Bronchial smooth muscle cell (primary cell): ENCODE data around the gene ABCB11. TPM values are rescaled to one million over a fixed set of nuclear protein-coding genes. Genes with fewer than 3 reads are reported as not detected.

ENCODE experiments used
- total RNA-seq: library from RNA; depleted of rRNA; stranded (reverse); fragments of >200 nt; gene quantifications from 2 replicates; pipeline ENCODE4 v1.2.1, GENCODE V29; 2014

ABCB11 gene
- under 0.01 and 0.26 TPM in 2 replicates for total RNA-seq

GRCh38 chr2:169031202-169031601, at the start of gene ABCB11:
ABCB11 (minus strand) TSS chr2:169031324; CDS start chr2:169018125, 13,199 bp downstream.

GRCh38 chr2:169069341-169069740, 38.2 kb upstream of the ABCB11 start, which contains the start of gene DHRS9:
DHRS9 (plus strand) TSS chr2:169069563; CDS start chr2:169081582, 12,019 bp downstream.

GRCh38 chr2:168901003-168901402, 130.1 kb downstream of the ABCB11 start, which contains the start of gene G6PC2:
G6PC2 (plus strand) TSS chr2:168901291; CDS start chr2:168901332, 41 bp downstream.

GRCh38 chr2:168890006-168890782, 140.9 kb downstream of the ABCB11 start, which contains the start of gene SPC25:
SPC25 (minus strand) TSS chr2:168890430; CDS start chr2:168889519, 911 bp downstream.

Other genes starting within 250 kb of the ABCB11 start
- gene NOSTRIN, start 228.7 kb downstream of the ABCB11 start, total RNA-seq, result 0.09 and 0.32 TPM in 2 replicates
- 1.1 and 1.4 TPM in 2 replicates for gene SPC25, start 140.9 kb downstream of the ABCB11 start, total RNA-seq
- not detected in 2 replicates for gene G6PC2, start 130.0 kb downstream of the ABCB11 start, total RNA-seq
- 1.3 TPM in 1 of 2 replicates, not detected in the other for gene DHRS9, start 38.2 kb upstream of the ABCB11 start, total RNA-seq